HEK293 (cell line): ENCODE data around the gene SMTNL2.

Experiments used
- BCL11A ChIP-seq: fragments of 450-650 bp; formaldehyde crosslinking; IDR thresholded peaks from 2 replicates; pipeline ENCODE4 v1.5.1; 2016; ENCODE audit warnings: low read depth, missing biosample characterization, missing genetic modification characterization
- GLI2 ChIP-seq: fragments of 450-650 bp; formaldehyde crosslinking; IDR thresholded peaks from 2 replicates; pipeline ENCODE4; 2017; ENCODE audit warnings: missing biosample characterization, missing genetic modification characterization, low read depth, borderline replicate concordance
- GLI4 ChIP-seq: fragments of 450-650 bp; formaldehyde crosslinking; IDR thresholded peaks from 2 replicates; pipeline ENCODE4 v1.5.1; 2016; ENCODE audit warnings: missing biosample characterization, missing genetic modification characterization
- KLF10 ChIP-seq: fragments of 450-650 bp; IDR thresholded peaks from 2 replicates; pipeline ENCODE4 v1.5.1; 2018; ENCODE audit warnings: missing biosample characterization, mild to moderate bottlenecking, missing genetic modification characterization
- KLF16 ChIP-seq: fragments of 450-650 bp; formaldehyde crosslinking; IDR thresholded peaks from 2 replicates; pipeline ENCODE4 v1.5.1; 2017; ENCODE audit warnings: missing biosample characterization, missing genetic modification characterization
- KLF7 ChIP-seq: fragments of 450-650 bp; formaldehyde crosslinking; IDR thresholded peaks from 2 replicates; pipeline ENCODE4 v1.5.1; 2016; ENCODE audit warnings: missing biosample characterization, missing genetic modification characterization, borderline replicate concordance
- PRDM10 ChIP-seq: fragments of 450-650 bp; formaldehyde crosslinking; IDR thresholded peaks from 2 replicates; pipeline ENCODE4 v1.5.1; 2016; ENCODE audit warnings: missing biosample characterization, missing genetic modification characterization
- ZBTB11 ChIP-seq: fragments of 450-650 bp; formaldehyde crosslinking; conservative IDR thresholded peaks from 2 replicates; pipeline ENCODE4 v1.5.1; 2016; ENCODE audit warnings: low read depth, missing biosample characterization, missing genetic modification characterization
- ZNF140 ChIP-seq: fragments of 450-650 bp; formaldehyde crosslinking; IDR thresholded peaks from 2 replicates; pipeline ENCODE4 v1.5.1; 2016; ENCODE audit warnings: missing biosample characterization, missing genetic modification characterization
- ZNF146 ChIP-seq: fragments of 450-650 bp; formaldehyde crosslinking; IDR thresholded peaks from 2 replicates; pipeline ENCODE4 v1.5.1; 2016; ENCODE audit warnings: missing biosample characterization, missing genetic modification characterization
- ZNF214 ChIP-seq: fragments of 450-650 bp; formaldehyde crosslinking; IDR thresholded peaks from 2 replicates; pipeline ENCODE4 v1.5.1; 2017; ENCODE audit warnings: missing biosample characterization, mild to moderate bottlenecking, missing genetic modification characterization, borderline replicate concordance
- ZNF223 ChIP-seq: fragments of 450-650 bp; formaldehyde crosslinking; IDR thresholded peaks from 2 replicates; pipeline ENCODE4 v1.5.1; 2016; ENCODE audit warnings: missing biosample characterization, missing genetic modification characterization
- ZNF354C ChIP-seq: fragments of 450-650 bp; formaldehyde crosslinking; IDR thresholded peaks from 2 replicates; pipeline ENCODE4 v1.5.1; 2016; ENCODE audit warnings: missing biosample characterization, missing genetic modification characterization, low read depth, borderline replicate concordance
- ZNF362 ChIP-seq: fragments of 450-650 bp; formaldehyde crosslinking; IDR thresholded peaks from 2 replicates; pipeline ENCODE4 v1.5.1; 2016; ENCODE audit warnings: missing biosample characterization, missing genetic modification characterization
- ZNF501 ChIP-seq: fragments of 450-650 bp; formaldehyde crosslinking; IDR thresholded peaks from 2 replicates; pipeline ENCODE4 v1.5.1; 2016; ENCODE audit warnings: missing biosample characterization, missing genetic modification characterization
- ZNF513 ChIP-seq: fragments of 450-650 bp; IDR thresholded peaks from 2 replicates; pipeline ENCODE4 v1.5.1; 2018; ENCODE audit warnings: missing biosample characterization, missing genetic modification characterization
- ZNF561 ChIP-seq: fragments of 450-650 bp; IDR thresholded peaks from 2 replicates; pipeline ENCODE4 v1.5.1; 2018; ENCODE audit warnings: missing biosample characterization, missing genetic modification characterization, borderline replicate concordance
- ZNF600 ChIP-seq: fragments of 450-650 bp; formaldehyde crosslinking; IDR thresholded peaks from 2 replicates; pipeline ENCODE4 v1.5.1; 2016; ENCODE audit warnings: missing biosample characterization, missing genetic modification characterization
- ZNF621 ChIP-seq: fragments of 450-650 bp; formaldehyde crosslinking; IDR thresholded peaks from 2 replicates; pipeline ENCODE4 v1.5.1; 2017; ENCODE audit warnings: missing biosample characterization, missing genetic modification characterization
- ZNF624 ChIP-seq: fragments of 450-650 bp; formaldehyde crosslinking; IDR thresholded peaks from 2 replicates; pipeline ENCODE4 v1.5.1; 2017; ENCODE audit warnings: missing biosample characterization, missing genetic modification characterization
- ZNF626 ChIP-seq: fragments of 450-650 bp; sonication (Bioruptor Pico); formaldehyde crosslinking; IDR thresholded peaks from 2 replicates; pipeline ENCODE4 v1.5.1; 2018; ENCODE audit warnings: missing biosample characterization, missing genetic modification characterization, inconsistent platforms
- ZNF677 ChIP-seq: fragments of 450-650 bp; IDR thresholded peaks from 2 replicates; pipeline ENCODE4 v1.5.0; 2018; ENCODE audit warnings: missing biosample characterization, mild to moderate bottlenecking, missing genetic modification characterization, moderate library complexity
- ZNF776 ChIP-seq: fragments of 450-650 bp; formaldehyde crosslinking; IDR thresholded peaks from 2 replicates; pipeline ENCODE4 v1.5.0; 2017; ENCODE audit warnings: missing biosample characterization, missing genetic modification characterization, borderline replicate concordance
- ZNF777 ChIP-seq: fragments of 450-650 bp; formaldehyde crosslinking; IDR thresholded peaks from 2 replicates; pipeline ENCODE4 v1.5.1; 2017; ENCODE audit warnings: missing biosample characterization, missing genetic modification characterization, borderline replicate concordance
- ZNF791 ChIP-seq: fragments of 450-650 bp; formaldehyde crosslinking; IDR thresholded peaks from 2 replicates; pipeline ENCODE4 v1.5.1; 2016; ENCODE audit warnings: missing biosample characterization, missing genetic modification characterization
- TF ChIP-seq, protein P1 (sequence below): fragments of 450-650 bp; formaldehyde crosslinking; IDR thresholded peaks from 2 replicates; pipeline ENCODE4 v1.5.1; 2016; ENCODE audit warnings: missing biosample characterization, missing genetic modification characterization, low read depth

SMTNL2 gene

GRCh38 chr17:4554997-4555799 lies 29.1 kb upstream of the SMTNL2 start, which contains the start of gene MYBBP1A (continued):
- TF ChIP-seq PRDM10 (tag by site-specific recombination) (no peak), KLF7 (tag by site-specific recombination) (no peak), KLF16 (tag by site-specific recombination) (0 out of 2 replicates have a peak, but pooled peaks have one; percentile 68), ZNF777 (tag by site-specific recombination) (no peak), BCL11A (tag by site-specific recombination) (no peak), ZNF561 (tag by site-specific recombination) (peak; percentile 63; the same call in 1 of the 2 replicates), ZNF624 (tag by site-specific recombination) (no peak), ZBTB11 (tag by site-specific recombination) (peak; percentile 97), ZNF501 (tag by site-specific recombination) (0 out of 2 replicates have a peak, but pooled peaks have one; percentile 25), GLI2 (no peak), ZNF140 (tag by site-specific recombination) (no peak), ZNF600 (tag by site-specific recombination) (peak; percentile 87), ZNF776 (no peak), ZNF626 (tag by site-specific recombination) (no peak), ZNF362 (no peak), ZNF354C (no peak), ZNF791 (tag by site-specific recombination) (no peak), ZNF513 (no peak), ZNF621 (no peak), KLF10 (tag by site-specific recombination) (no peak), ZNF677 (no peak), ZNF146 (tag by site-specific recombination) (no peak), GLI4 (tag by site-specific recombination) (no peak), ZNF223 (tag by site-specific recombination) (no peak), ZNF214 (tag by site-specific recombination) (no peak)
- TF ChIP-seq, protein P1, sequence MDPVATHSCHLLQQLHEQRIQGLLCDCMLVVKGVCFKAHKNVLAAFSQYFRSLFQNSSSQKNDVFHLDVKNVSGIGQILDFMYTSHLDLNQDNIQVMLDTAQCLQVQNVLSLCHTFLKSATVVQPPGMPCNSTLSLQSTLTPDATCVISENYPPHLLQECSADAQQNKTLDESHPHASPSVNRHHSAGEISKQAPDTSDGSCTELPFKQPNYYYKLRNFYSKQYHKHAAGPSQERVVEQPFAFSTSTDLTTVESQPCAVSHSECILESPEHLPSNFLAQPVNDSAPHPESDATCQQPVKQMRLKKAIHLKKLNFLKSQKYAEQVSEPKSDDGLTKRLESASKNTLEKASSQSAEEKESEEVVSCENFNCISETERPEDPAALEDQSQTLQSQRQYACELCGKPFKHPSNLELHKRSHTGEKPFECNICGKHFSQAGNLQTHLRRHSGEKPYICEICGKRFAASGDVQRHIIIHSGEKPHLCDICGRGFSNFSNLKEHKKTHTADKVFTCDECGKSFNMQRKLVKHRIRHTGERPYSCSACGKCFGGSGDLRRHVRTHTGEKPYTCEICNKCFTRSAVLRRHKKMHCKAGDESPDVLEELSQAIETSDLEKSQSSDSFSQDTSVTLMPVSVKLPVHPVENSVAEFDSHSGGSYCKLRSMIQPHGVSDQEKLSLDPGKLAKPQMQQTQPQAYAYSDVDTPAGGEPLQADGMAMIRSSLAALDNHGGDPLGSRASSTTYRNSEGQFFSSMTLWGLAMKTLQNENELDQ (tag by site-specific recombination), result no peak
